HEK293 (cell line): ENCODE results near the gene DIP2C.

Source experiments
- CTCF ChIA-PET: fragments of 350-600 bp; formaldehyde crosslinking; extraction: SDS; loops from one replicate; lab custom pipeline; 2021; ENCODE audit warnings: antibody characterized with exemption; lab: Yijun Ruan, JAX
- POLR2A ChIA-PET: fragments of 300-600 bp; formaldehyde crosslinking; extraction: SDS; loops from one replicate; lab custom pipeline; 2020; ENCODE audit warnings: antibody characterized with exemption, inconsistent platforms; lab: Yijun Ruan, JAX
- H3K27ac ChIP-seq: fragments of 200-500 bp; sonication (Bioruptor generic); 2 replicates; pipeline ENCODE4 v1.5.1; 2014; ENCODE audit warnings: low read depth, low read length, control low read depth, inconsistent platforms; ENCODE audit errors: extremely low read depth
- H3K36me3 ChIP-seq, 2 experiments: fragments of 200-500 bp in 1 of 2; sonication (Bioruptor generic) in 1 of 2; 1 replicate in 1 of 2; 2 replicates in 1 of 2; pipeline ENCODE4 v1.5.1; 2014 to 2017; ENCODE audit warnings: inconsistent platforms in 2 of 2, low read length in 2 of 2; ENCODE audit not compliant: control insufficient read depth in 2 of 2, insufficient read depth in 1 of 2
- H3K4me1 ChIP-seq: fragments of 200-500 bp; sonication (Bioruptor generic); 2 replicates; pipeline ENCODE4 v1.5.1; 2014; ENCODE audit warnings: mild to moderate bottlenecking, low read length, inconsistent platforms; ENCODE audit not compliant: control insufficient read depth, insufficient read depth
- H3K4me3 ChIP-seq: 2 replicates; pipeline ENCODE4 v1.5.1; 2011; ENCODE audit warnings: low read depth, mild to moderate bottlenecking, control low read depth, low read length, moderate library complexity
- H3K9me3 ChIP-seq: fragments of 200-500 bp; sonication (Bioruptor generic); 2 replicates; pipeline ENCODE4 v1.5.1; 2014; ENCODE audit warnings: low read depth, low read length, inconsistent platforms; ENCODE audit not compliant: control insufficient read depth, insufficient read depth
- ATF2 ChIP-seq: fragments of 450-650 bp; formaldehyde crosslinking; IDR thresholded peaks from 2 replicates; pipeline ENCODE4 v1.5.1; 2016; ENCODE audit warnings: missing biosample characterization, missing genetic modification characterization, low read depth
- GFI1B ChIP-seq: fragments of 450-650 bp; formaldehyde crosslinking; IDR thresholded peaks from 2 replicates; pipeline ENCODE4 v1.5.1; 2016; ENCODE audit warnings: missing biosample characterization, missing genetic modification characterization
- TSHZ1 ChIP-seq: fragments of 450-650 bp; formaldehyde crosslinking; IDR thresholded peaks from 2 replicates; pipeline ENCODE4 v1.5.1; 2016; ENCODE audit warnings: missing biosample characterization, missing genetic modification characterization, borderline replicate concordance
- YY1 ChIP-seq: fragments of 450-650 bp; formaldehyde crosslinking; IDR thresholded peaks from 2 replicates; pipeline ENCODE4 v1.5.1; 2018; ENCODE audit warnings: missing biosample characterization, missing genetic modification characterization
- ZBTB17 ChIP-seq: fragments of 450-650 bp; formaldehyde crosslinking; IDR thresholded peaks from 2 replicates; pipeline ENCODE4 v1.5.1; 2016; ENCODE audit warnings: missing biosample characterization, missing genetic modification characterization
- ZBTB26 ChIP-seq: fragments of 450-650 bp; formaldehyde crosslinking; optimal IDR thresholded peaks from 2 replicates; pipeline ENCODE3; 2016; ENCODE audit warnings: missing biosample characterization, mild to moderate bottlenecking, missing genetic modification characterization
- ZFP37 ChIP-seq: fragments of 450-650 bp; formaldehyde crosslinking; IDR thresholded peaks from 2 replicates; pipeline ENCODE4 v1.5.1; 2016; ENCODE audit warnings: missing biosample characterization, missing genetic modification characterization
- ZNF121 ChIP-seq: fragments of 450-650 bp; formaldehyde crosslinking; IDR thresholded peaks from 2 replicates; pipeline ENCODE4 v1.5.1; 2016; ENCODE audit warnings: missing biosample characterization, missing genetic modification characterization
- ZNF133 ChIP-seq: fragments of 450-650 bp; formaldehyde crosslinking; IDR thresholded peaks from 2 replicates; pipeline ENCODE4 v1.5.1; 2016; ENCODE audit warnings: missing biosample characterization, missing genetic modification characterization
- ZNF169 ChIP-seq: fragments of 450-650 bp; formaldehyde crosslinking; IDR thresholded peaks from 2 replicates; pipeline ENCODE4 v1.5.1; 2016; ENCODE audit warnings: missing biosample characterization, missing genetic modification characterization
- ZNF184 ChIP-seq: fragments of 450-650 bp; IDR thresholded peaks from 2 replicates; pipeline ENCODE4 v1.5.1; 2018; ENCODE audit warnings: missing biosample characterization, mild to moderate bottlenecking, missing genetic modification characterization
- ZNF211 ChIP-seq: fragments of 450-650 bp; formaldehyde crosslinking; IDR thresholded peaks from 2 replicates; pipeline ENCODE4 v1.5.1; 2016; ENCODE audit warnings: low read depth, missing biosample characterization, missing genetic modification characterization
- ZNF221 ChIP-seq: fragments of 450-650 bp; formaldehyde crosslinking; IDR thresholded peaks from 2 replicates; pipeline ENCODE4 v1.5.1; 2017; ENCODE audit warnings: missing biosample characterization, missing genetic modification characterization, borderline replicate concordance
- ZNF26 ChIP-seq: fragments of 450-650 bp; formaldehyde crosslinking; IDR thresholded peaks from 2 replicates; pipeline ENCODE4 v1.5.1; 2016; ENCODE audit warnings: missing biosample characterization, missing genetic modification characterization
- ZNF280D ChIP-seq: fragments of 450-650 bp; formaldehyde crosslinking; IDR thresholded peaks from 2 replicates; pipeline ENCODE4 v1.5.1; 2016; ENCODE audit warnings: missing biosample characterization, missing genetic modification characterization
- ZNF341 ChIP-seq: fragments of 450-650 bp; formaldehyde crosslinking; IDR thresholded peaks from 2 replicates; pipeline ENCODE4; 2016; ENCODE audit warnings: low read depth, missing biosample characterization, missing genetic modification characterization
- ZNF423 ChIP-seq: fragments of 450-650 bp; formaldehyde crosslinking; IDR thresholded peaks from 2 replicates; pipeline ENCODE4 v1.5.1; 2016; ENCODE audit warnings: missing biosample characterization, missing genetic modification characterization
- ZNF473 ChIP-seq: fragments of 450-650 bp; formaldehyde crosslinking; IDR thresholded peaks from 2 replicates; pipeline ENCODE4 v1.5.1; 2017; ENCODE audit warnings: missing biosample characterization, missing genetic modification characterization
- ZNF48 ChIP-seq: fragments of 450-650 bp; formaldehyde crosslinking; IDR thresholded peaks from 2 replicates; pipeline ENCODE4 v1.5.1; 2016; ENCODE audit warnings: missing biosample characterization, missing genetic modification characterization
- ZNF510 ChIP-seq: fragments of 450-650 bp; formaldehyde crosslinking; IDR thresholded peaks from 2 replicates; pipeline ENCODE4 v1.5.1; 2018; ENCODE audit warnings: mild to moderate bottlenecking, missing genetic modification characterization, missing biosample characterization; ENCODE audit not compliant: insufficient replicate concordance
- ZNF585B ChIP-seq: fragments of 450-650 bp; formaldehyde crosslinking; IDR thresholded peaks from 2 replicates; pipeline ENCODE4 v1.5.1; 2016; ENCODE audit warnings: missing biosample characterization, missing genetic modification characterization
- ZNF623 ChIP-seq: fragments of 450-650 bp; formaldehyde crosslinking; IDR thresholded peaks from 2 replicates; pipeline ENCODE4 v1.5.1; 2016; ENCODE audit warnings: missing biosample characterization, missing genetic modification characterization
- ZNF837 ChIP-seq: fragments of 450-650 bp; formaldehyde crosslinking; IDR thresholded peaks from 2 replicates; pipeline ENCODE4 v1.5.1; 2016; ENCODE audit warnings: missing biosample characterization, missing genetic modification characterization

The DIP2C gene

GRCh38 chr10:662686-663465 lies 26.6 kb downstream of the DIP2C start:
- TF ChIP-seq ZNF423 (no peak), ZNF221 (tag by site-specific recombination) (no peak), ATF2 (tag by site-specific recombination) (no peak), ZNF26 (tag by site-specific recombination) (no peak), ZNF280D (no peak)
- Histone ChIP-seq H3K36me3 (peaks cover 0 to 4% of the 10 kb centered on the region in 2 experiments; a peak in 1 of 3 replicates), H3K27ac (no peak overlapping the region), H3K9me3 (no peaks in the 10 kb centered on the region), H3K4me1 (peaks cover 16% of the 10 kb centered on the region), H3K4me3 (no peak overlapping the region)
- ChIA-PET CTCF (no interaction called here), POLR2A (no interaction called here)

GRCh38 chr10:662223-662605 lies 27.3 kb downstream of the DIP2C start:
- Histone ChIP-seq H3K4me3 (no peak overlapping the region), H3K9me3 (no peaks in the 10 kb centered on the region), H3K4me1 (peaks cover 16% of the 10 kb centered on the region), H3K36me3 (no peaks in the 10 kb centered on the region), H3K27ac (no peak overlapping the region)
- ChIA-PET CTCF (no interaction called here), POLR2A (no interaction called here)
- no peak for TF ChIP-seq ZBTB26 (tag by site-specific recombination)
- TF ChIP-seq ZNF585B (tag by site-specific recombination), result no peak
- no peak for TF ChIP-seq ZNF211 (tag by site-specific recombination)
- no peak for TF ChIP-seq ZNF48
- TF ChIP-seq ZFP37 (tag by site-specific recombination), result no peak
- TF ChIP-seq ZNF510 (tag by site-specific recombination), result no peak
- no peak for TF ChIP-seq ZNF341
- TF ChIP-seq TSHZ1, result no peak
- TF ChIP-seq ZNF169 (tag by site-specific recombination), result no peak
- no peak for TF ChIP-seq ZNF133 (tag by site-specific recombination)
- no peak for TF ChIP-seq GFI1B (tag by site-specific recombination)
- no peak for TF ChIP-seq ZNF473
- no peak for TF ChIP-seq ZNF121
- TF ChIP-seq ZNF623, result no peak
- no peak for TF ChIP-seq ZNF184
- TF ChIP-seq YY1 (tag by site-specific recombination), result no peak
- TF ChIP-seq ZNF837, result no peak
- TF ChIP-seq ZBTB17 (tag by site-specific recombination), result no peak
